Measurements from ENCODE around the gene OR1I1.

OR1I1 gene

DNA sequence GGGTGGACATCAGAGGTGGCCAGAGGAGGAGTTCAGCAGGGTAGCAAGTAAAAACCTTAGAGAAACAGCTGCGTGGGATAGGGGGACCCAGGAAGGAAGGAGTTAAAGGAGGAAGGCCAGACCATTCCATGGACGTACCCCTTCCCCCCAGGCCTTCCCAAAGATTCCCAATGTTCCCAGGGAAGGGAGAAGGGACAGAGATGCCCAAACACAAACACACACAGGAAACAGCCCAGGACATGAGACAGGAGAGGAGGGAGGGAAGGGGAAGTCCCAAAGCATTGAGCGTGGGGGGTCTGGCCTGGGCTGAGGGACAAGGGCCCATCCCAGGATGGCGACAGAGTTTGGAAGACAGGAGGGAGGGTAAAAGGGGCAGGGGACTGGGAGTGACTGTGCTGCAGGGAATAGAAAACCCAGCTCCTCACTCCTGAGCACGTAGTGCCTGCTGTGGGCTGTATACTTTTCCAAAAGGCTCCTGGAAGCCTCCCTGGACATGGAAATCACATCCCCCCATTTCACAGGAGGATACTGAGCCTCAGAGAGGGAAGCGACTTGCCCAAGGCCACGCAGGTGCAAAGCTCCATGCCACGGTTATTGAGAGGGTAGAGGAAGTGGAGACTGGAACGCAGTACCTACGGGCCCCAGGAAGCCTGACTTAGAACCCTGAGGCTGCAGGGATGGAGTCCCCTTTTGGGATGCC is 26.3 kb downstream of the OR1I1 start:
- H3K36me3 ChIP-seq (ENCODE audit: low read depth): peaks cover 29% of the 10 kb centered on the region
- TF ChIP-seq, protein P1, sequence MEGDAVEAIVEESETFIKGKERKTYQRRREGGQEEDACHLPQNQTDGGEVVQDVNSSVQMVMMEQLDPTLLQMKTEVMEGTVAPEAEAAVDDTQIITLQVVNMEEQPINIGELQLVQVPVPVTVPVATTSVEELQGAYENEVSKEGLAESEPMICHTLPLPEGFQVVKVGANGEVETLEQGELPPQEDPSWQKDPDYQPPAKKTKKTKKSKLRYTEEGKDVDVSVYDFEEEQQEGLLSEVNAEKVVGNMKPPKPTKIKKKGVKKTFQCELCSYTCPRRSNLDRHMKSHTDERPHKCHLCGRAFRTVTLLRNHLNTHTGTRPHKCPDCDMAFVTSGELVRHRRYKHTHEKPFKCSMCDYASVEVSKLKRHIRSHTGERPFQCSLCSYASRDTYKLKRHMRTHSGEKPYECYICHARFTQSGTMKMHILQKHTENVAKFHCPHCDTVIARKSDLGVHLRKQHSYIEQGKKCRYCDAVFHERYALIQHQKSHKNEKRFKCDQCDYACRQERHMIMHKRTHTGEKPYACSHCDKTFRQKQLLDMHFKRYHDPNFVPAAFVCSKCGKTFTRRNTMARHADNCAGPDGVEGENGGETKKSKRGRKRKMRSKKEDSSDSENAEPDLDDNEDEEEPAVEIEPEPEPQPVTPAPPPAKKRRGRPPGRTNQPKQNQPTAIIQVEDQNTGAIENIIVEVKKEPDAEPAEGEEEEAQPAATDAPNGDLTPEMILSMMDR (IDR thresholded peaks at IDR 0.05; ENCODE audit: poor library complexity, severe bottlenecking): no peak
- peak overlapping the region; percentile 78 for H3K27ac ChIP-seq (ENCODE audit: poor library complexity, severe bottlenecking)
- H3K4me3 ChIP-seq (ENCODE audit: severe bottlenecking): peak overlapping the region; percentile 89
- no peak for DNase-seq (ENCODE audit: low spot score)
- no peaks in the 10 kb centered on the region for H3K4me1 ChIP-seq (ENCODE audit: insufficient read depth, poor library complexity, severe bottlenecking)
- no peaks in the 10 kb centered on the region for H3K27me3 ChIP-seq (ENCODE audit: insufficient read depth, poor library complexity, severe bottlenecking)
- H3K9me3 ChIP-seq (ENCODE audit: severe bottlenecking): peaks cover 7% of the 10 kb centered on the region
- no peak for ATAC-seq (ENCODE audit: low read depth)

DNA sequence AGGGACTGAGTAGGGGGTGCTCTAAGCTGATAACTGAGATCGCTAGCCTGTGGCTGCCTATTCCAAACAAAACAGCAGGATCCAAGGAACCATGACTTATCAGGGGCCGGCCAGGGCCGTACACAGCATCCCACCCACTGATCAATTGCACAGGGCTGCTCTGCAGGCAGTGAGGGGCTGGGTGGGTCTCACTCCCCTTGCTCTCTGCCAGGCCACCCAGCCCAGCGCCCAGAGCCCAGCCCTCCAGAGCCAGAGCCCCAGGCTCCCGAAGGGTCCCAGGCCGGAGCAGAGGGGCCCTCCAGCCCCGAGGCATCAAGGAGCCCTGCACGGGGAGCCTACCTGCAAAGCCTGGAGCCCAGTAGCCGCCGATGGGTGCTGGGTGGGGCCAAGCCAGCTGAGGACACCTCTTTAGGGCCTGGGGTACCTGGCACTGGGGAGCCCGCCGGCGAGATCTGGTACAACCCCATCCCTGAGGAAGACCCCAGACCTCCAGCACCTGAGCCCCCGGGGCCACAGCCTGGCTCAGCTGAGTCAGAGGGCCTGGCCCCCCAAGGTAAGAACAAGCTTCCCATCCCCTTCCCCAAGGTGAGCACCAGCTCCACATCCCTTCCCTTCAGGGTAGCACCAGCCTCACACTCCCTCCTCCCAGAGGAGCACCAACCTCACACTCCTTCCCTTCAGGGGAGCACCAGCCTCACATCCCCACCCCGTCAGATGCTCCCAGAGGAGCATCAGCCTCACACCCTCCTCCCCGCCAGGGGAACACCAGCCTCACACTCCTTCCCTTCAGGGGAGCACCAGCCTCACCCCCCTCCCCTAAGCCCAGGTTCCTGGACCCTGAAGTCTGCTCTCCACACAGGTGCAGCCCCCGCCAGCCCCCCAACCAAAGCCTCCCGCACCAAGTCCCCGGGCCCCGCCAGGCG is 27.1 kb downstream of the OR1I1 start:
- DNase-seq (ENCODE audit: low spot score) (no peak), ATAC-seq (ENCODE audit: low read depth) (no peak)
- H3K36me3 ChIP-seq (ENCODE audit: low read depth): peaks cover 37% of the 10 kb centered on the region
- no peaks in the 10 kb centered on the region for H3K4me1 ChIP-seq (ENCODE audit: insufficient read depth, poor library complexity, severe bottlenecking)
- H3K4me3 ChIP-seq (ENCODE audit: severe bottlenecking): no peak overlapping the region
- H3K27ac ChIP-seq (ENCODE audit: poor library complexity, severe bottlenecking): peak overlapping the region; percentile 78
- TF ChIP-seq, protein P1 (IDR thresholded peaks at IDR 0.05; ENCODE audit: poor library complexity, severe bottlenecking): no peak
- H3K9me3 ChIP-seq (ENCODE audit: severe bottlenecking): peaks cover 3% of the 10 kb centered on the region
- no peaks in the 10 kb centered on the region for H3K27me3 ChIP-seq (ENCODE audit: insufficient read depth, poor library complexity, severe bottlenecking)

DNA sequence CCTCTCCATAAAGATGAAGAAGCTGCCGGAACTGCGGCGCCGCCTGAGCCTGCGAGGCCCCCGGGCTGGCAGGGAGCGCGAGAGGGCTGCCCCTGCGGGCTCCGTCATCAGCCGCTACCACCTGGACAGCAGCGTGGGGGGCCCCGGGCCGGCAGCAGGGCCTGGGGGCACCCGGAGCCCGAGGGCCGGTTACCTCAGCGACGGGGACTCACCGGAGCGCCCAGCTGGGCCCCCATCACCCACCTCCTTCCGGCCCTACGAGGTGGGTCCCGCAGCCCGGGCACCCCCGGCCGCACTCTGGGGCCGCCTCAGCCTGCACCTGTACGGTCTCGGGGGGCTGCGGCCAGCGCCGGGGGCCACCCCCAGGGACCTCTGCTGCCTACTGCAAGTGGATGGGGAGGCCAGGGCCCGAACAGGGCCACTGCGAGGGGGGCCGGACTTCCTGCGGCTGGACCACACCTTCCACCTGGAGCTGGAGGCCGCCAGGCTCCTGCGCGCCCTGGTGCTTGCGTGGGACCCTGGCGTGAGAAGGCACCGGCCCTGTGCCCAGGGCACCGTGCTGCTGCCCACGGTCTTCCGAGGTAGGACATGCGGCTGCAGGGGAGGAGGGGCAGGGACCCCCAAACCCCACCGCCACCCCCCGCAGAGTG is 27.9 kb downstream of the OR1I1 start:
- Histone ChIP-seq H3K4me1 (ENCODE audit: insufficient read depth, poor library complexity, severe bottlenecking) (no peaks in the 10 kb centered on the region), H3K4me3 (ENCODE audit: severe bottlenecking) (no peak overlapping the region), H3K9me3 (ENCODE audit: severe bottlenecking) (no peaks in the 10 kb centered on the region), H3K27ac (ENCODE audit: poor library complexity, severe bottlenecking) (no peak overlapping the region), H3K27me3 (ENCODE audit: insufficient read depth, poor library complexity, severe bottlenecking) (no peaks in the 10 kb centered on the region), H3K36me3 (ENCODE audit: low read depth) (peaks cover 43% of the 10 kb centered on the region)
- TF ChIP-seq, protein P1 (IDR thresholded peaks at IDR 0.05; ENCODE audit: poor library complexity, severe bottlenecking): no peak
- DNase-seq (ENCODE audit: low spot score) (no peak), ATAC-seq (ENCODE audit: low read depth) (no peak)

DNA sequence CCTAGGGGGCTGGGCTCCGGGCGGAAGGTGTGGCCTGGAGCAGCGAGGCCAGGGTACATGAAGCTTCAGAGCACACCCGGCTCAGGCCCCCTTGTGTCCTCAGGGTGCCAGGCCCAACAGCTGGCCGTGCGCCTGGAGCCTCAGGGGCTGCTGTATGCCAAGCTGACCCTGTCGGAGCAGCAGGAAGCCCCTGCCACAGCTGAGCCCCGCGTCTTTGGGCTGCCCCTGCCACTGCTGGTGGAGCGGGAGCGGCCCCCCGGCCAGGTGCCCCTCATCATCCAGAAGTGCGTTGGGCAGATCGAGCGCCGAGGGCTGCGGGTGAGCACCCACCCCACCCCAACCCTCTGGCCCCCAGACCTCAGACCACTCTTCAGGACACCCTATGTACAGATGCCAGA is 28.4 kb downstream of the OR1I1 start:
- DNase-seq (ENCODE audit: low spot score): no peak
- H3K27ac ChIP-seq (ENCODE audit: poor library complexity, severe bottlenecking): no peak overlapping the region
- peaks cover 48% of the 10 kb centered on the region for H3K36me3 ChIP-seq (ENCODE audit: low read depth)
- no peaks in the 10 kb centered on the region for H3K4me1 ChIP-seq (ENCODE audit: insufficient read depth, poor library complexity, severe bottlenecking)
- H3K9me3 ChIP-seq (ENCODE audit: severe bottlenecking): no peaks in the 10 kb centered on the region
- no peak for ATAC-seq (ENCODE audit: low read depth)
- H3K4me3 ChIP-seq (ENCODE audit: severe bottlenecking): no peak overlapping the region
- H3K27me3 ChIP-seq (ENCODE audit: insufficient read depth, poor library complexity, severe bottlenecking): no peaks in the 10 kb centered on the region
- TF ChIP-seq, protein P1 (IDR thresholded peaks at IDR 0.05; ENCODE audit: poor library complexity, severe bottlenecking): no peak
